GM19468 (cell line): ENCODE measurements around the gene TOP2B.

ENCODE experiments used
- ATAC-seq: cut with Tn5 transposase; IDR thresholded peaks from one replicate; pipeline ENCODE4 v1.9.1; 2021; ENCODE audit warnings: mild to moderate bottlenecking, moderate library complexity, moderate number of reproducible peaks; ENCODE audit not compliant: unreplicated experiment; ENCODE audit errors: extremely low read depth

The TOP2B gene

GRCh38 chr3:25585361-25586166, 79.1 kb downstream of the TOP2B start:
- ATAC-seq: no peak

- no peak for ATAC-seq
These were observed 80.5 kb downstream of the TOP2B start for GRCh38 chr3:25584011-25584789.

GRCh38 chr3:25583343-25583742, 81.4 kb downstream of the TOP2B start:
- ATAC-seq: no peak

- no peak for ATAC-seq
These were observed 82.5 kb downstream of the TOP2B start for GRCh38 chr3:25582242-25582641.

- ATAC-seq: no peak
These were observed 82.9 kb downstream of the TOP2B start for GRCh38 chr3:25581823-25582222.

- ATAC-seq: no peak
These were observed 83.4 kb downstream of the TOP2B start for GRCh38 chr3:25581335-25581734.

GRCh38 chr3:25580534-25580933, 84.2 kb downstream of the TOP2B start:
- ATAC-seq: no peak

- ATAC-seq: no peak
These were observed 86.6 kb downstream of the TOP2B start for GRCh38 chr3:25578059-25578458.

- no peak for ATAC-seq
These were observed 87.8 kb downstream of the TOP2B start for GRCh38 chr3:25576831-25577454.

GRCh38 chr3:25576146-25576545, 88.6 kb downstream of the TOP2B start:
- ATAC-seq: no peak

GRCh38 chr3:25575001-25575400, 89.7 kb downstream of the TOP2B start:
- ATAC-seq: no peak

GRCh38 chr3:25574172-25574765, 90.4 kb downstream of the TOP2B start:
- no peak for ATAC-seq

GRCh38 chr3:25573386-25574171, 91.1 kb downstream of the TOP2B start:
- ATAC-seq: no peak

- no peak for ATAC-seq
These were observed 91.8 kb downstream of the TOP2B start for GRCh38 chr3:25572919-25573385.

GRCh38 chr3:25572336-25572735, 92.4 kb downstream of the TOP2B start:
- ATAC-seq: no peak

- no peak for ATAC-seq
These were observed 93.4 kb downstream of the TOP2B start for GRCh38 chr3:25571285-25571684.

GRCh38 chr3:25568525-25569078, 96.1 kb downstream of the TOP2B start:
- no peak for ATAC-seq

- no peak for ATAC-seq
These were observed 96.7 kb downstream of the TOP2B start for GRCh38 chr3:25567806-25568524.

- no peak for ATAC-seq
These were observed 97.3 kb downstream of the TOP2B start for GRCh38 chr3:25567388-25567787.
